CD4-positive, alpha-beta T cell treated with Interleukin-15 for 1 hour (primary cell): Measurements from ENCODE around the gene TCAIM.

Experiments
- DNase-seq: peaks from one replicate; pipeline ENCODE4 v3.0.0-alpha.2; 2020

TCAIM gene

DNA sequence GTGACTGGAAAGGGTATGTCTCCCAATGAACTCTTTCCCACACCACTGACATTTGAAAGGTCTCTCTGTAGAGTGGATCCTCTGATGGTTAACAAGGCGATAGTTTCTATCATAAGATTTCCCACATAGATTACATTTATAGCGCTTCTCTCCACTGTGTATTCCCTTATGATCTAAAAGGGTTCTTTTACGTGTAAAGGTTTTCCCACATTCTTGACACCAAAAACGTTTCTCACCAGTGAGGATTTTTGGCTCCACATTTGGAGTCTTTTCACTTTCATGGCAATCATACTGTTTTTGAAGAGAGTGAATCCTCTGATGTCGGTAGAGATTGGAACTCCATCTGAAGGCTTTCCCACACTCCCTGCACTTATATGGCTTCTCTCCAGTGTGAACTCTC is 108.4 kb downstream of the TCAIM start:
- DNase-seq, result no peak

DNA sequence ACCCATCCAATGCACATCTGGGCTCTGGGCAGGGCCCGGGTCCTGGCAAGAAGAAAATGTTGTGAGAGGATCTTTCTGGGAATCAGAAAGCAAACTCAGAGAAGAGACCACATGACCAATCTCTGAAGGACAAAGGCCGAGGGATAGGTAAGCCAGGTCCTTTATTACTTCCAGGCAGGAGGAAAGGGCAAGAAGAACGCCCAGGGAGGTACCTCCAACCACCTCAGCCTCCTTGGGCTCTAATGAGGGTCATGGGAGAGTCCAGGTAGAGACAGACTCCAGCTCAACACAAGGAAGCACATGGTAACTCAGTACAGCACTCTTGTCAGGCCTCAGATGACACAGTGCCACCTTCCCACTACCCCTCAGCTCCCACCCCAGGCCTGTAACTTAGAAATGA is 112.9 kb downstream of the TCAIM start:
- DNase-seq, result no peak

DNA sequence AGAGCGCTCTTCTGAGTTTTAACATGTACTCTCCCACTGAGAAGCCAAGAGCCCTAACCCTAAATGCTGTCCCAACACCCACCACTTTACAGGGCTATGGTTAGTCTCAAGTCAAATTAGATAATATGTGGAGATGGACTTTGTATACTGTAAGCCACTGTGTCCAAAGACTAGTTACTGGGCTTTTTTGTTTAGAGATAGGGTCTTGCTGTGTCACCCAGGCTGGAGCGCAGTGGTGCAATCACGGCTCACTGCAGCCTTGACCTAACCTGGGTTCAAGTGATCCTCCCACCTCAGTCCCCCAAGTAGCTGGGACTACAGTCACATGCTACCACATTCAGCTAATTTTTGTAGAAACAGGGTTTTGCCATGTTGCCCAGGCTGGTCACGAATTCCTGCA is 115.7 kb downstream of the TCAIM start:
- DNase-seq, result no peak

DNA sequence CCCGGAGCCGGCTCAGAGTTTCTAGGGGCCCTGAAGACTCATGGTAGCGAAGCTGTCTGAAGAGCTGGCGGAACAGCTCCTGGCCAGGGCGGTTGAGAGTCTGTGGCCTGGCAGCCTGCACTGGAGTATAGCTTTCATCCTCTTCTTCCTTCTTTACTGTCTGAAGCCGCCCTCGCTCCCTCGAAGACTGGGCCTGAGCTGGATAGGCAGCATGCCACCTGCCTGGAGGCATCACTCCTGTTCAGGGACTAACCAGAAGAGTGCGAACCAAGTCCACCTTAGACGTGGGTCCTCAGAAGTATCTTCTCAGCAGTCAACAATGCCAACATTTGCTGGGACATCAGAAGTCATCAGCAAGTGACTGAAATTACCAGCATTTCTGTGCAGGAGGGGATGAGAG is 116.8 kb downstream of the TCAIM start:
- no peak for DNase-seq
